ENCODE results near the gene SSBP3. TPM values are rescaled to one million over a fixed set of nuclear protein-coding genes. Genes with fewer than 3 reads are reported as not detected.
A peak's percentile ranks its signal among the peaks of the same experiment; 100 is the strongest.

The SSBP3 gene
- total and polyA plus RNA-seq, 2 of the 13 experiments (the other 11 are each of a cell fraction or from before 2014, with no cell fraction given), result 8.5 to 17.6 TPM

GRCh38 chr1:54199765-54200518 lies 206.3 kb downstream of the SSBP3 start, which contains the start of the genes CYB5RL and MRPL37 (continued):
- TF ChIP-seq, protein P1, sequence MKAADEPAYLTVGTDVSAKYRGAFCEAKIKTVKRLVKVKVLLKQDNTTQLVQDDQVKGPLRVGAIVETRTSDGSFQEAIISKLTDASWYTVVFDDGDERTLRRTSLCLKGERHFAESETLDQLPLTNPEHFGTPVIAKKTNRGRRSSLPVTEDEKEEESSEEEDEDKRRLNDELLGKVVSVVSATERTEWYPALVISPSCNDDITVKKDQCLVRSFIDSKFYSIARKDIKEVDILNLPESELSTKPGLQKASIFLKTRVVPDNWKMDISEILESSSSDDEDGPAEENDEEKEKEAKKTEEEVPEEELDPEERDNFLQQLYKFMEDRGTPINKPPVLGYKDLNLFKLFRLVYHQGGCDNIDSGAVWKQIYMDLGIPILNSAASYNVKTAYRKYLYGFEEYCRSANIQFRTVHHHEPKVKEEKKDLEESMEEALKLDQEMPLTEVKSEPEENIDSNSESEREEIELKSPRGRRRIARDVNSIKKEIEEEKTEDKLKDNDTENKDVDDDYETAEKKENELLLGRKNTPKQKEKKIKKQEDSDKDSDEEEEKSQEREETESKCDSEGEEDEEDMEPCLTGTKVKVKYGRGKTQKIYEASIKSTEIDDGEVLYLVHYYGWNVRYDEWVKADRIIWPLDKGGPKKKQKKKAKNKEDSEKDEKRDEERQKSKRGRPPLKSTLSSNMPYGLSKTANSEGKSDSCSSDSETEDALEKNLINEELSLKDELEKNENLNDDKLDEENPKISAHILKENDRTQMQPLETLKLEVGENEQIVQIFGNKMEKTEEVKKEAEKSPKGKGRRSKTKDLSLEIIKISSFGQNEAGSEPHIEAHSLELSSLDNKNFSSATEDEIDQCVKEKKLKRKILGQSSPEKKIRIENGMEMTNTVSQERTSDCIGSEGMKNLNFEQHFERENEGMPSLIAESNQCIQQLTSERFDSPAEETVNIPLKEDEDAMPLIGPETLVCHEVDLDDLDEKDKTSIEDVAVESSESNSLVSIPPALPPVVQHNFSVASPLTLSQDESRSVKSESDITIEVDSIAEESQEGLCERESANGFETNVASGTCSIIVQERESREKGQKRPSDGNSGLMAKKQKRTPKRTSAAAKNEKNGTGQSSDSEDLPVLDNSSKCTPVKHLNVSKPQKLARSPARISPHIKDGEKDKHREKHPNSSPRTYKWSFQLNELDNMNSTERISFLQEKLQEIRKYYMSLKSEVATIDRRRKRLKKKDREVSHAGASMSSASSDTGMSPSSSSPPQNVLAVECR (CRISPR knock-in tag; IDR thresholded peaks at IDR 0.05; ENCODE audit: borderline replicate concordance), result peak; percentile 83
- TF ChIP-seq TBP (CRISPR knock-in tag; IDR thresholded peaks at IDR 0.05), result no peak
- TF ChIP-seq, protein P2, sequence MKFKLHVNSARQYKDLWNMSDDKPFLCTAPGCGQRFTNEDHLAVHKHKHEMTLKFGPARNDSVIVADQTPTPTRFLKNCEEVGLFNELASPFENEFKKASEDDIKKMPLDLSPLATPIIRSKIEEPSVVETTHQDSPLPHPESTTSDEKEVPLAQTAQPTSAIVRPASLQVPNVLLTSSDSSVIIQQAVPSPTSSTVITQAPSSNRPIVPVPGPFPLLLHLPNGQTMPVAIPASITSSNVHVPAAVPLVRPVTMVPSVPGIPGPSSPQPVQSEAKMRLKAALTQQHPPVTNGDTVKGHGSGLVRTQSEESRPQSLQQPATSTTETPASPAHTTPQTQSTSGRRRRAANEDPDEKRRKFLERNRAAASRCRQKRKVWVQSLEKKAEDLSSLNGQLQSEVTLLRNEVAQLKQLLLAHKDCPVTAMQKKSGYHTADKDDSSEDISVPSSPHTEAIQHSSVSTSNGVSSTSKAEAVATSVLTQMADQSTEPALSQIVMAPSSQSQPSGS (CRISPR knock-in tag; IDR thresholded peaks at IDR 0.05), result no peak
- no peak for TF ChIP-seq HNRNPK (IDR thresholded peaks at IDR 0.05; ENCODE audit: low read depth, low read length, poor library complexity, severe bottlenecking)
- TF ChIP-seq ZNF543 (CRISPR knock-in tag; IDR thresholded peaks at IDR 0.05), result no peak
- no peak for TF ChIP-seq NPAS2 (CRISPR knock-in tag; IDR thresholded peaks at IDR 0.05; ENCODE audit: borderline replicate concordance)
- TF ChIP-seq U2AF2 (IDR thresholded peaks at IDR 0.05; ENCODE audit: low read depth, low read length), result no peak
- TF ChIP-seq ZNF788 (CRISPR knock-in tag; IDR thresholded peaks at IDR 0.05; ENCODE audit: borderline replicate concordance), result peak; percentile 45
- no peak for TF ChIP-seq PRDM4 (CRISPR knock-in tag; IDR thresholded peaks at IDR 0.05; ENCODE audit: borderline replicate concordance)
- no peak for TF ChIP-seq ZNF782 (CRISPR knock-in tag; IDR thresholded peaks at IDR 0.05; ENCODE audit: borderline replicate concordance)
- TF ChIP-seq ZNF879 (CRISPR knock-in tag; IDR thresholded peaks at IDR 0.05), result no peak
- no peak; the same call in 1 of the 2 replicates for TF ChIP-seq ZMAT3 (CRISPR knock-in tag; conservative IDR thresholded peaks at IDR 0.05)
- no peak; the same call in 1 of the 2 replicates for TF ChIP-seq ZFP1 (CRISPR knock-in tag; IDR thresholded peaks at IDR 0.05)
- no peak for TF ChIP-seq HOXA9 (CRISPR knock-in tag; IDR thresholded peaks at IDR 0.05; ENCODE audit: borderline replicate concordance)
- no peak for TF ChIP-seq SRSF9 (IDR thresholded peaks at IDR 0.05; ENCODE audit: borderline replicate concordance, insufficient read depth, low read depth, low read length, poor library complexity, severe bottlenecking)
- no peak for TF ChIP-seq ZNF567 (CRISPR knock-in tag; IDR thresholded peaks at IDR 0.05; ENCODE audit: borderline replicate concordance)
- peak; percentile 58; the same call in 1 of the 2 replicates for TF ChIP-seq TGIF2 (CRISPR knock-in tag; IDR thresholded peaks at IDR 0.05)
- TF ChIP-seq HOXA3 (CRISPR knock-in tag; IDR thresholded peaks at IDR 0.05), result peak; percentile 72
- no peak for TF ChIP-seq ATRX (CRISPR knock-in tag; IDR thresholded peaks at IDR 0.05; ENCODE audit: borderline replicate concordance)
- no peak for TF ChIP-seq SMYD3 (CRISPR knock-in tag; IDR thresholded peaks at IDR 0.05)
- TF ChIP-seq ARNT (IDR thresholded peaks at IDR 0.05), result no peak
- 0 out of 2 replicates have a peak, but pooled peaks have one; percentile 4 for TF ChIP-seq ZNF598 (CRISPR knock-in tag; IDR thresholded peaks at IDR 0.05; ENCODE audit: borderline replicate concordance)
- TF ChIP-seq HNRNPH1 (optimal IDR thresholded peaks at IDR 0.05; ENCODE audit: low read depth, low read length), result no peak
